Umbilical cord (tissue), 2 donors: Measurements from ENCODE around the gene OVCH2. TPM values are rescaled to one million over a fixed set of nuclear protein-coding genes. Genes with fewer than 3 reads are reported as not detected.
"Not testable (repeated sequence)": the region's sequence is repeated elsewhere in the genome, so short reads cannot be mapped to it uniquely, and the experiment has no call there.

Experiments used
- DNase-seq: peaks from one replicate; pipeline ENCODE4 v3.0.0-alpha.2; 2015; ENCODE audit warnings: low spot score
- total RNA-seq: library from RNA; depleted of rRNA; stranded (reverse); fragments of >200 nt; gene quantifications from one replicate; pipeline ENCODE4 v1.2.3, GENCODE V29; 2014; ENCODE audit warnings: low replicate concordance; ENCODE audit not compliant: insufficient read depth

OVCH2 gene, protein sequence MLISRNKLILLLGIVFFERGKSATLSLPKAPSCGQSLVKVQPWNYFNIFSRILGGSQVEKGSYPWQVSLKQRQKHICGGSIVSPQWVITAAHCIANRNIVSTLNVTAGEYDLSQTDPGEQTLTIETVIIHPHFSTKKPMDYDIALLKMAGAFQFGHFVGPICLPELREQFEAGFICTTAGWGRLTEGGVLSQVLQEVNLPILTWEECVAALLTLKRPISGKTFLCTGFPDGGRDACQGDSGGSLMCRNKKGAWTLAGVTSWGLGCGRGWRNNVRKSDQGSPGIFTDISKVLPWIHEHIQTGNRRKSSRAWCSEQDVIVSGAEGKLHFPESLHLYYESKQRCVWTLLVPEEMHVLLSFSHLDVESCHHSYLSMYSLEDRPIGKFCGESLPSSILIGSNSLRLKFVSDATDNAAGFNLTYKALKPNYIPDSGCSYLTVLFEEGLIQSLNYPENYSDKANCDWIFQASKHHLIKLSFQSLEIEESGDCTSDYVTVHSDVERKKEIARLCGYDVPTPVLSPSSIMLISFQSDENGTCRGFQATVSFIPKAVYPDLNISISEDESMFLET
- total RNA-seq = 3.4 TPM

DNA sequence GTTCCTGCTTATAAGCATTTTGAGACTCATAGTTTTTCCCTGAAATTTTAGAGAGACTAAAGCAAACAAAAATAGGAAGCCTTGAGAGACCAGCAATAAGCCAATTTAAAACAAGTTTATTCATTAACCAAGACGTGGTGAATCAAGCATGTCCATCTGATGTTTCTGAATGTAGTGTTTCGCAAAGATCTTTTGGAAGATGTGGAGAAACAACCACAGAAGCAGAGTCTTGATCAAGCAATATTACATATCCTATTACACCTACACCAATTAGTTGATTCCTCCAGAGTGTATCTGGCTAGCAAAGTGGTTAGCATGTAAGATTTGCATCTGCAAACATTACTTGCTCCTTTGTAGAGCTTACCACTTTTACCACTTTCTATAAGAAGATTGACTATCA lies at the start of gene OVCH2:
TSS of gene OVCH2 (minus strand) at position 101 of the 400 bp plus-strand sequence. CDS start at position 18, 83 bp downstream.
- DNase-seq = no peak

DNA sequence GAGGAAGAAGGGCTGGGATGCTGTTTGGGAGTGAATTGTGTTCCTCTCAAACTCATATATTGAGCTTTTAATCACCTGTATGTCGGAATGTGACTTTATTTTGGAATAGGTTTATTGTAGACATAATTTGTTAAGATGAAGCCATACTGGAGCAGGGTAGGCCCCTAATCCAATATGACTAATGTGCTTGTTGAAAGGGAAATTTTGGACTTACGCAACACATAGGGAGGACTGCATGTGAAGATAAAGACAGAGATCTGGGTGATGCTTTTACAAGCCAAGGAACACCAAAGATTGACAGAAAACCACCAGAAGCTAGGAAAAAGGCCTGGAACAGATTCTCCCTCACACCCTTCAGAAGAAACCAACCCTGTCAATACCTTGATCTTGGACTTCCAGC lies 43.2 kb upstream of the OVCH2 start:
- no peak for DNase-seq

DNA sequence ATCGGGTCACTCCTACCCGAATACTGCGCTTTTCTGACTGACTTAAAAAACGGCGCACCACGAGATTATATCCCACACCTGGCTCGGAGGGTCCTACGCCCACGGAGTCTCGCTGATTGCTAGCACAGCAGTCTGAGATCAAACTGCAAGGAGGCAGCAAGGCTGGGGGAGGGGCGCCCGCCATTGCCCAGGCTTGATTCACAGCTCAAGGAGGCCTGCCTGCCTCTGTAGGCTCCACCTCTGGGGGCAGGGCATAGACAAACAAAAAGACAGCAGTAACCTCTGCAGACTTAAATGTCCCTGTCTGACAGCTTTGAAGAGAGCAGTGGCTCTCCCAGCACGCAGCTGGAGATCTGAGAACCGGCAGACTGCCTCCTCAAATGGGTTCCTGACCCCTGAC lies 28.5 kb upstream of the OVCH2 start:
- DNase-seq = not testable (repeated sequence)

DNA sequence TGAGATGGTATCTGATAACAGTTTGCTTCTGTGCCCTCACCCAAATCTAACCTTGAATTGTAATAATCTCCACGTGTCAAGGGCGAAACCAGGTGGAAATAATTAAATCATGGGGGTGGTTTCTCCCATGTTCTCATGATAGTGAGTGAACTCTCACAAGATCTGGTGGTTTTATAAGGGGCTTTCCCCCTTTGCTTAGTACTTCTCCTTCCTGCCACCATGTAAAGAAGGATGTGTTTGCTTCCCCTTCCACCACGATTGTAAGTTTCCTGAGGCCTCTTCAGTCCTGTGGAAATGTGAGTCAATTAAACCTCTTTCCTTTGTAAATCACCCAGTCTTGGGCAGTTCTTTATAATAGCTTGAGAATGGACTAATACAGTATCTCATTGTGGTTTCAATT lies 8.5 kb upstream of the OVCH2 start:
- no peak for DNase-seq

DNA sequence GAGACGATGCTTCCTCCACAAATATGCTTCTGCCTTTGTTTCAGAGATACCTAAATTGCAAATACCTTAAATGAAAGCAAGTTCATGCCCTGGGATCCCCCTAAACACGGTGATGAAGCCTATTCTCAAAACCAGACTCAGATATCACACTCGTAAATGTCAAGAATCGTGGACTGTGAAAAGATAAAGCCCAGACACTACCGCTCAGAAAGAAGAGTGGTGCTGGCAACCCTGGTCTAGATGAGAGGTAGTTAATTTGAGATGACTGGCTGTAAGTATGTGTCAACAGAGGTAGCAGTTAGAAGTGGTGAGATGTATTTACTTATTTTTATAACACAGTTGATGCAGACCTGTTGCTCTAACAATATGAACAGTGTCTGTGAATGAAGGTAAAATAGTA lies 2.5 kb downstream of the OVCH2 start:
- peak; percentile 70 for DNase-seq

DNA sequence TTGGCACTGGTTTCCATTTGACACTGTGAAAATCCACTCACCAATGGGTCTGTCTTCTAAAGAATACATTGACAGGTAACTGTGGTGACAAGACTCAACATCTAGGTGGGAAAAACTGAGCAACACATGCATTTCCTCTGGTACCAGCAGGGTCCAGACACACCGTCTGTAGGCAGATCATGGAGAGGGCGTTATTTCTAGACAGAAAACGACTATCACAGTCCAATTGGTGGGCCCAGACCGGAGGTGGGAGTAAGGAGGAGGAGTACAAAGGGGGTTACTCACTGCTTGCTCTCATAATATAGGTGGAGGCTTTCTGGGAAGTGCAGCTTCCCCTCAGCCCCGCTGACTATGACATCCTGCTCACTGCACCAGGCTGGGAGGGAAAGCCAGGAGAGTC lies 9.9 kb downstream of the OVCH2 start:
- DNase-seq = no peak

DNA sequence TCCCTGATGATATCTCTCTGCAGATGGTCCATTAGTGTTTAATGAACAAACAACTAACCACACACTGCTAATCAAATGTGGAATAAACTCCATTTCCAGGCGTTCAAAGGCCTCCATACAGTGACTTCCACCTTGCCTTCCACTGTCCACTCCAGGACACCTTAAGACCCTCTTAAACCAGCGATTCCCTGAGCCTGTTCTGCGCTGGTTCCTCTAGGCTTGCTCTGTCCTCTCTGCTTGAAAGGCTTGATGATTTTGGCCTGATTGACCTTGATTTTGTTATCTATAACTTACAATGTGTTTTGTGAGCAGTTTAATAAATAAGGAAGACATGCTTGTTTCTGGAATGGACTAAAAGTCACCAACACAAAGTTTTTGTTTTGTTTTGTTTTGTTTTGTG lies 12.0 kb downstream of the OVCH2 start:
- DNase-seq = no peak

DNA sequence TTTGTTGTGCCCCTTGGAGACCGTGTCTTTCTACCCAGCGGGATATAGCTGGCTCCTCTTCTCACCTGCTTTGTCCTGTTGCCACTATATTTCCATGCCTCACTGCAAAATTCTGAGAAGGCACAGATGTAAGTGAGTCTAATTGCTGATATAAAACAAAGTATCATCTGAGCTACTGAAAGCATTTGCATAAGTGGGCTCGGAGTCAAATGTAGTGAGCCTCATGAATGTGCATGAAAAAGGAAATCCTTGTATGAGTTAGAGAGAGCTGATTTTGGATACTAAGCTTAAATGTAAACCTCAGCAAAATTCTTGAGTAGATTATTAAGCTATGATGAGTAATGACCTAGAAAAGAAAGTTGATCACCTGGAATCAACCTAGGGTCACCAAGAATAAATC lies 13.9 kb downstream of the OVCH2 start:
- DNase-seq = no peak

DNA sequence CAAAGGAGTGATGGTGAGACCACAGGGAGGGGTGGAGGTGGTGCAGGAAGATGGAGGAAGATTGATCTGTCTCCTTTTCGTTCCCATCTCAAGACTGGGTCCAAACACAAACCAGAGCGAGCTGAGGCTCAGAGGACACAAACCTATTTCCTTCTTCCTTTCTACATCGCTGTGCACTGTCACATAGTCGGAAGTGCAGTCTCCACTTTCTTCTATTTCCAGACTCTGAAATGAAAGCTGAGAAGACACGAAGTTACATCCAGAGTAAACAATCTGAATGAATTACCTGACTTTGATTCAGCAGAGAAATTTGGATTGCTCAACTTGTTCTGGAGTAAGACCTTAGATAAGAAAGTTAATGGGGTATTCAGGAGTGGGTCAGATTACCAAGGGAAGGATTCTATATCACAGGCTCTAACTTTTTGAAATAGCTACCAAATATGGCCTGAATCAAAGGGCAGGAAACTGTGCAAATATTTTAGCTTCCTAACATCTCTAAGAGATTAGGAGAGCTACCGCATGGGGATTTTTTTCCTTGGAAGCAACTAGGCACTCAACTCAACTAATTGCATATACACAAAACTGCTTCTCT lies 14.4 kb downstream of the OVCH2 start:
- DNase-seq = peak; percentile 60

DNA sequence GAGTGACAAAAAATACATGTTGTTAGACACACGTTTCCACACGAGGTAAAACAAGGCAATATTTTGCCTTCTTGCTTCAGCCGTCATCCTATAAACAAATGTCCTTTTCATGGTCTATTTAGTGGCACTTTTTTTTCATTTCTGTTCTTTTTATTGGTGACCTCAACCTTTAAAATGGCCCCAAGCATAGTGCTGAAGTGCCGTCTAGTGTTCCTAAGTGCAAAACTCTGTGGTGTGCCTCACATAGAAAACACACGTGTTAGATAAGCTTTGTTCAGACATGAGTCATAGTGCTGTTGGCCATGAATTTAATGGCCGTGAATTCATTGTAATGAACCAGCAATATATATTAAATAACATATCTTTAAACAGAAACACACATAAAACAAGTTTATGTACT lies 15.6 kb downstream of the OVCH2 start:
- no peak for DNase-seq

DNA sequence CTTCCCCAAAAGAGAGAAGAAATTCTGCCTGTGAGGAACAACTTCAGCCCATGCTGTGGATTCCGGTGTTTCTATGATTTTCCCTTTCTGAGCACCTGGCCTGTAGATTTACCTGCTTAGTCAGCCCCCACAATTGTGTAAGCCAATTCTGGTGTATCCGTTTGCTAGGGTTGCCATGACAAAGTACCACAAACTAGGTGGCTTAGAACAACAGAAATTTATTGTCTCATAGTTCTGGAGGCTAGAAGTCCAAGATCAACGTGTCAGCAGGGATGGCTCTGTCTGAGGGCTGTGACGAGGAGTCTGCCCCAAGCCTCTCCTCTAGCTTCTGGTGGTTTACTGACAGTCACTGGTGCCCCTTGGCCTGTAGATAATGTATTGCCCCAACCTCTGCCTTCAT lies 17.0 kb downstream of the OVCH2 start:
- DNase-seq = no peak

DNA sequence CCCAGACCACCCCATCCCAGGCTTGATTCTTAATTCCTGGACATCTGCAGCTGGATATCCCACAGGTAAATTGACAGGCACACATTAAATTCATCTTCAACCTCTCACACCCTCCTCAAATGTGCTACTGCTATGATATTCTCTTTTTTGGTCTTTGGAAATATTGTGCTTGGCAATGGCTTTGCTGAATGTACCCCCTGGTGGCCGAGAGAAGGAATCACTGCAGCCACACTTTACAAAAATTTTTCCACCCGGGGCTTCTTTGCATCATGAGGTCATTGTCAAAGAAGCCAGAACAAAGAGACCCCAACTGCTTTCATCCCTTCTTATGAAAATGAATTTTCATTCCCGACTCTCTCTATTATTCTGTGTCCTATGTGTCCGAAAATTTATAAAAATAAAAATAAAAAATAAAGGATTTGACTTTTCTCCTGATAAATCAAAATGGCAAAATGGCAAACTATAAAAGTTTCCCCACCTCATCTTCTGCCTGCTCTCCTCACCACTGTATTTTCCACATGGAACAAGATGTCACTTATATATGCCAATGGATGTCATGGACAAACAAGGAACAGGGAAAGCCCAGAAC lies 17.9 kb downstream of the OVCH2 start:
- DNase-seq = peak; percentile 57

DNA sequence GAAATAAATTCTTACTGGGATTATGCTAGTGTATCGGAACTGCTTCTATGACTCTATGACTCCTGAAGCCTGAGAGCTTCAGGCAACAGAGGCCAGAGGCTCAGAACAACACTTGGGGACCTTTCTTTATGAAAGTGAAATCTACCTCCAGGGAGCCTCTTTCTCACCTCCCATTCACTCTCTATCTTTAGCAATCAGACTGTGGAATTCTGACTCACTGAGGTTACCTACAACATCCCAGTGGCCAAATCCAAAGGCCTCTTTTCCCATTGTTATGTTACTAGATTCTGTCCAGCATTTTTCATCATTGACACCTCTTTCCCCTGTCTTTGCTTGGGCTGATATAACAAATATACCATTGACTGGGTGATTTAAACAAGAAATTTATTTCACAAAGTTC lies 18.9 kb downstream of the OVCH2 start:
- DNase-seq = no peak

DNA sequence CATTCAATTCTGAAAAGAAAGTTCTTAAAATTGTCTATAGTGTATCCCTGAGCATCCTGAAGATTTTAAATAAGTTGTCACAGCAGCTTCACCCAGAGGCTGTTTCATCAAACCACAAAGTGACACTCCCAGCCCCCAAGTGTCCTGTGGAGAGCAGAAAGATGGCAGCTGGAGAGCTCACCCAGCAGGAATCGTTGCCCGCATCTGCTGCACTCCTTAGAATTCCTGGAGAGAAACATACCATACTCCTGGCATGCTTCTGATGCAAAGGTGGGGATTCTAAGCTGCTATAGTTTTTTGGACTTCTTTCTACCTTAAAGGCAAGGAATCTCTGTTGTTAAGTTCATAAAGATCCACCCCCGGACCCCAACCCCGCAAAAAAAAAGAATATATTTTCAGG lies 19.5 kb downstream of the OVCH2 start:
- no peak for DNase-seq

DNA sequence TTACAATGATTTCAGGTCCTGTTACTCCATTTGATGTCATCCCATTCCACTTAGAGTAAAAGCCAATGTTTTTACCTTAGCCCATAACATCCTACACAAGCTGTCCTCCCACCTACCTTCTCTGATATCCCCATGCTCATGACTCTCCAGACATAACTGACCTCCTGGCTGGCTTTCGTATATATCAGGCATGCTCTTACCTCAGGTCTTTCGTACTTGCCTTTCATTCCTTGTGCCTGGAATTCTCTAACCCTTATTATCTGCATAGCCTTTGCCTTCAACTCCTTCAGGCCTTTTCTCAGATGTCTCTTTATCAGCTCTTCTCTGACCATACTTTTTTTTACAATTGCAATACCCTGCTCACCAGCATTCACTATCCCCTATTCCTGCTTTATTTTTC lies 22.7 kb downstream of the OVCH2 start:
- no peak for DNase-seq

DNA sequence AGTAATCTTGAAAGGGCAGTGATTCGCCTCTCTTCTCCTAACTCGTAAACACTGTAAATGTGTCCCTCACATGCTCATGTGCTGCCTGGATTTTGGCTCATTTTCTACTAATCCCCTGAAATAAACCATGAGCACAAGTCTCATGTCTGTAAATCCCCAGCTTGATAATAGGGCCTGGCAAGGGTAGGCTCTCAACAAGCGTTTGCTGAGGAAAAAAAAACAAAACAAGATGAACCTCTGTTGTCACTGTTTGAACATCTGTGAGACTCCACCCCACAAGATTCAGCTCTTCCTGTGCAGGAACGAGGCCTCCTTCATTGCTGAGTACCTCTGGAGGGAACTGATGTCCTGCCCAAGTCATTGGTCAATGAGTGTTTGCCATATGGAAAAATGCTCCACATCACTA lies 28.5 kb downstream of the OVCH2 start:
- peak; percentile 99 for DNase-seq

DNA sequence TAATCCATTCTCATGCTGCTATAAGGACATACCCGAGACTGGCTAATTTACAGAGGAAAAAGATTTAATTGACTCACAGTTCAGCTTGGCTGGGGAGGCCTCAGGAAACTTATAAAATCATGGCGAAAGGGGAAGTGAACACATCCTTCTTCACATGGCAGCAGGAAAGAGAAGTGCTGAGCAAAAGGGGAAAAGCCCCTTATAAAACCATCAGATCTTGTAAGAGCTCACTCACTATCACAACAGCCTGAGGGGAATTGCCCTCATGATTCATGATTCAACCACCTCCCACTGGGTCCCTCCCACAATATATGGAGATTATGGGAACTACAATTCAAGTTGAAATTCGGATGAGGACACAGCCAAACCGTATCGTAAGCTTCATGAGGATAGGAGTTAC lies 29.2 kb downstream of the OVCH2 start:
- peak; percentile 83 for DNase-seq

DNA sequence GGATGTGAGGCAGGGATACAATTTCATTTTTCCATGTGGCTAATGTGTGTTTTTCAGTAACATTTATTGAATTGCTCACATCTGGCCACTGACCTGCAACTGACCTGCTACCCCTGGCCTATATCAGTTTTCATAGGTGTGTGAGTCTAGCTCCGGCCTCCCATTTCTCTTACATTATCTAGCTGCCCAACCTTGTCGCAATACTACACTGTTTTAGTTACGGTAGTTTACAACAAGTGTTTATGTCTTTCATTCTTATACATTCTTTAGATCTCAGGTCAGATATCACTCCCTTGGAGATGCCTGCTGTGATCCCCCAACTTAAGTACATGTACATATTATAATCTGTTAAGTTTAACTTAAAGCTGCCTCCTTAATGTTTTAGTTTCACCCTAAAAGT lies 30.6 kb downstream of the OVCH2 start:
- no peak for DNase-seq

DNA sequence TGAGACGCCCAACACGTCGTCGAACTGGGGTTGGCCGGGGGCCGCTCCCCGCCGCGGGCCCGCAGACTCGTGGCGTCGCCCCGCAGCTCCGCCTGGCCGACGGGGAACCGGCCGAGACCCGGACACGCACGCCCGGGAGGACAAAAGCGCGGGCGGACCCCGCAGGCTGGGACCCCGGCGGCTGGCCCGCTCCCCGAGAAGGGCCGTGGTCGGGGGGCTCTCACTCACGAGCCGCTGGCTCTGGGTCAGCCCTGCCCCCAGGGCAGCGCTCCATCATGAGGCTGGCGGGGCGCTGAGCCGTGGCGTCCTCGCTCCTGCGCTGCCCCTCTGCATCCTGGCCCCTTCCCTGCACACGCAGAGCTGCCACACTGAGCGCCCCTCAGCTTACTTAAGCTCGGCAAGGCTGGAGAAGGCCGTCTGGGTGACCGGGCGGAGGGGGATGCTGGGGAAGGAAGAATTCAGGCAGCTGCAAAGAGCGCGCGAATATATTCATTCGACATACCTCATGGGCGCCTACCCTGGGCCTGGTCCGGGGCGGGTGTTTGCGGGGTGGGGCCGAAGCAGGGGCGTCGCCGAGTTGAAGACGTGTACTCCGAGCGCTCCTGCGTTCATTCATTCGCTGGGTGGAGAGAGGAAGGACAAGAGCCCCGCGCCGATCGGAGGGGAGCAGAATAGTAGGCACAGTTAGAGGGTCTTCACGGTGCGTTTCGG lies 32.4 kb downstream of the OVCH2 start:
- DNase-seq = peak; percentile 80

DNA sequence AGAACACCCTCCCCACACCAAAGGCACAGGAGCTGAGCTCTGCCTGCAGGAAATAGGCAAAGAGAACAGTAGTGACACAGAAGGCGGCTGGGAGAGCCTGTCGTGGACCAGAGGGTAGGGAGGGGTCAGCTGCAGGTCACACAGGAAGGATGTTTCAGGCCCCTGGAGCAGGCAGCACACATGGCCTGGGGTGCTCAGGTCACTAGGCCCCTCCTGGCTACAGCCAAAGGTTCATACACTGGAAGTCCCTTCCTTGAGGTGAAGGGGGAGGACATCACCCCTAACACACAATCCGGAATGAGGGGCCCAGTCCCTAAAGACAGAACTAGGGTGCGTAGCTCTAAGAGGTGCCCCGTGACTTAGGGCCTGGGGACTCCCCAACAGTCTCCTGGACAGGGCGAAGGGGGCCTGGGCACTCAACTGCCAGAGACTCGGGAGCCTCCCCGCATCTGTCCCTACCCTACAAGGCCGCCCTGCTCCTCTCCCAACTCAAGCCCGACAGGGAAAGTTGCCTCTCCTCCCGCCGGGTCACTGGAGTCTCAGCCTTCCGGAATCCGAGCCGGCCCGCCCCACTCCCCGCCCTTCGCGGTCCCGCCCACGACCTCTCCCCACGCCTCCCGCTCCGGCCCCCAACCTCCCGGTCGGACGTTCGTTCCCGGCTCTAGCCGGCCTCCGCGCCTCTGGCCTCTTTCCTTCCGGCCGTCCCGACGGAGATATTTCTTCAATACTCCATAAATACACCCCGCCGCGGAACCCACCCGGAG lies 33.1 kb downstream of the OVCH2 start, which contains the start of gene CYB5R2:
TSS of gene CYB5R2 (minus strand) at position 541 of the 764 bp plus-strand sequence. CDS start 675 bp downstream, outside the sequence.
- DNase-seq = peak; percentile 90
